ENCODE results near the gene EEA1.

EEA1 gene

DNA sequence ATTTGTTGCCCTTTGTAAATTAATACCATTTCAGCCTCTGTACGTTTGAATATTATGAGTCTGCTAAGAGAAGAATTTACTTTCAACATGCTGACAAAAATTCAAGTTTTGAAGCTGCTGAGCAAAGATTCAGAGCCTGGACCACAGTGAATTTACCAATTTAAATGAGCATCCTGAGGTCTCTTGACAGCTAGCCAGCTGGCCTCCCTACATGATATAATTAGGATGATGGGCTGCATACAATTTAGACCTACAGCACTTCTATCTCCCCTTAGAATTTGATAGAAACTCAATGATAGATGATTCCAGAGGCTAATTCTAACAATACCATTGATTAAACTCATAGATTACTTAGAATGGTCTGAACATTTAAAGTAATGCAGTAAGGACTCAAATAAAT lies 10.0 kb upstream of the EEA1 start:
- DNase-seq (ENCODE audit: extremely low read depth in 1 of 2, low read depth in 1 of 2) = no peak

DNA sequence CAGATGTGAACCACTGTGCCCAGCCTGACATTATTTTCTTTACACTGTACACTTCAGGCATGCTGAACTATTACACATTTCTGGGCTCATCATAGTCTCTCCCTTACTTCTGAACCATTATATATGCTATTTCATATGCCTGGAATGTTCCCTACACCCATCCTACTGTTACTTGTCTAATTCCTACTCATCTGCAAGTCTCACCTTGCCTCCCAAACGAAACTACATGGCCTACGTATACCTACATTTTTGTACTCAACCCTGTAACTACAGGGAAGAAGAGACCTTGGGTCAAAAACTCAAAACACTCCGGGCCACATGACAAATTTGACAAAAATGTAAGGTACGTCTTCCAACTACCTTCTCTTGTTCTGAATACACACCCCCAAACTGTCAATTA lies 9.5 kb upstream of the EEA1 start:
- DNase-seq (ENCODE audit: extremely low read depth in 1 of 2, low read depth in 1 of 2) = no peak

DNA sequence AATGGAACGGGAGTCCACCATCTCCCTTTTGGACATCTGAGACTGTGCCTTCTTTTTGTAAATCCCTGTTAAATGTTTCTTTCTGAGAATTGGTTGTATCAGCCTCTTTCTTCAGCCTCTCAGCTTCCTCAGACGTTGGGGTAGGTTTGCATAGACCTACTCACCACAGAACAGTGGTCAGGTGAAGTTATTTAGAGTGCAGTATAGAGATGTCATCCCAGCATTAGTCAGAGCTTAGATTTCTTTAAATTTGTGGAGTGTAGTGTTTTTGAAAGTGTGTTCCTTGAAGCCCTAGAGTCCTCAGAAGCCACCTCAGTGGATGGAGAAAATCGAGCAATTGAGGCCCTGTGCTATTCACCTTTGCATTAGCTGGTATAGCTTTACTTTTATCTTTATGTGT lies 8.9 kb upstream of the EEA1 start:
- DNase-seq (ENCODE audit: extremely low read depth in 1 of 2, low read depth in 1 of 2) = no peak

DNA sequence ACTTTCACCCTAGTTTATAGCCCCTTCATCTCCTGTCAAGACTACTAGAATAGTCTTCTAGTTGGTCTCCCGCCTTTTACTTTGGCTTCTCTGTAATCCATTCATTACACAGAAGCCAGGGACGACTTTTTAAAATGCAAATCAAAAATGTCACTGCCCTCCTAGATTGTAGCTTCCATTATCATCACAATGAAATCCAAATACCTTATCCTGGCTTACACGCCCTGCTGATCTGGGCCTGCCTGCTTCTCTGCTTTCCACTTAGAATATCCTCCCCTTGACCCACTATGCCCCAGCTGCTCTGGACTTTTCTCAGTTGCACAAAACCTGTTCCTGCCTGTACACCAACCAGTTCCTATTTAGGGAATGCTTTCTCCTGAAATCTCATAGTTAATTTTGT lies 4.5 kb upstream of the EEA1 start:
- no peak for DNase-seq (ENCODE audit: extremely low read depth in 1 of 2, low read depth in 1 of 2)

DNA sequence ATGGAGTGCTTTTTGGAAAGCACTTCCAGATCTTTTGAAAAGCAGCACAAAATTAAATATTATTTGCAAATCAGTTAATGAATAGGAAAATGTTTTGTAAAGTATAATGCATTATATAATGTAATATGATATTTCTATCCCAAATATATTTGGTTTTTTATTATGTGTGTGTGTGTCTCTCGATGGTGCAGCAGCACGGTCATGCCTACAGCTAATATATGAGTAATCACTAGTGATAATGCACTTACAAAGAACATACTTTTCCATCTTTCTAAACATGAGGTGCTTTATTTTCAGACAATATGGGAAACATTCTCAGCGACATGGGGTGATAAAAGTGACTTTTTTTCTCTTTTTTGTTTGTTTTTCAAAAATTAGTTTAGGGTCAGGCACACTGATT lies 1.3 kb upstream of the EEA1 start:
- no peak for DNase-seq (ENCODE audit: extremely low read depth in 1 of 2, low read depth in 1 of 2)

DNA sequence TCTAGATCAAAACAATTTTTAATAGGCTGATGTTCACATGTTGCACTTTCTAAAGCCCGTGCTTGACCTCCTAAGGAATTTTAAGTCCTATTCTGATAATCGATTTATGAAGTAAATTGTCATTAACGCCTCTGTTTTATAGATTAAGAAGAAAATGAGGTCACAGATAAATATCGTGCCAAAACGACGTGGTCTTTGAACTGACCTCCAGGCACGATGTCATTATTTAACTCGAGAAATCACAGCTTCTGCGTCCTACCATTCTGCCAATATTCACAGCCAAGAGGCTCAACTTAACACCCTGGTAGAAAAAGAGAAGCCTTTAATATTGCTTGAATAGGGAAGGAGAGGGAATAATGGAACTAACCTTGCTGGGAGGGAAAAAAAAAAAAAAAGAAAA lies 888 bp upstream of the EEA1 start:
- DNase-seq (ENCODE audit: extremely low read depth in 1 of 2, low read depth in 1 of 2) = no peak

DNA sequence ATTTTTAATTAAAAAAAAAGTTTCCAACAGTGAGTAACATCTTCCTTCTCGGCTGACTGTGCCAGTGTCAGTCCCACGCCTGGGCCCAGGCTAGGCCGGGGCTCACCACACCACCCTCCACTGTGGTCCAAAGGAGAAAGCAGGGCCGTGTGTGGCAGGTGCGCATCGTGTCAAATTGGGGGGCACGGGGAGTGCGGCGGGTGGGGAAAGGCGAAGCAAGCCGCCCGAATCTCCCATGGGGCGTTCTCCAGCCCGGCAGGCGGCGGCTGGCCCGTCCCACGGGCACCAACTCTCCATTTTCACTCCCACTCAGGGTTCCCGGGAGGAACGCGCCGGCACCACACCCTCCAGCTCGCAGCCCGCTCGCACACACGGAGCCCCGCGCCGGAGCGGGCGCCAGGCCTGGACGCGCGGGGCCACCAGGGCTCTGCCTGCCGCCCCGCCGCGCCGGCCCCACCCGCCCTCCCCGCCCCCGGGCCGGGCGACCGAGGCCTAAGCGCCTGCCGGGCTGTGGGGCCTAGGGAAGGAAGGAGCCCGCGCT lies 604 bp downstream of the EEA1 start:
- DNase-seq (ENCODE audit: extremely low read depth in 1 of 2, low read depth in 1 of 2) = peak; percentile 27 to 53

DNA sequence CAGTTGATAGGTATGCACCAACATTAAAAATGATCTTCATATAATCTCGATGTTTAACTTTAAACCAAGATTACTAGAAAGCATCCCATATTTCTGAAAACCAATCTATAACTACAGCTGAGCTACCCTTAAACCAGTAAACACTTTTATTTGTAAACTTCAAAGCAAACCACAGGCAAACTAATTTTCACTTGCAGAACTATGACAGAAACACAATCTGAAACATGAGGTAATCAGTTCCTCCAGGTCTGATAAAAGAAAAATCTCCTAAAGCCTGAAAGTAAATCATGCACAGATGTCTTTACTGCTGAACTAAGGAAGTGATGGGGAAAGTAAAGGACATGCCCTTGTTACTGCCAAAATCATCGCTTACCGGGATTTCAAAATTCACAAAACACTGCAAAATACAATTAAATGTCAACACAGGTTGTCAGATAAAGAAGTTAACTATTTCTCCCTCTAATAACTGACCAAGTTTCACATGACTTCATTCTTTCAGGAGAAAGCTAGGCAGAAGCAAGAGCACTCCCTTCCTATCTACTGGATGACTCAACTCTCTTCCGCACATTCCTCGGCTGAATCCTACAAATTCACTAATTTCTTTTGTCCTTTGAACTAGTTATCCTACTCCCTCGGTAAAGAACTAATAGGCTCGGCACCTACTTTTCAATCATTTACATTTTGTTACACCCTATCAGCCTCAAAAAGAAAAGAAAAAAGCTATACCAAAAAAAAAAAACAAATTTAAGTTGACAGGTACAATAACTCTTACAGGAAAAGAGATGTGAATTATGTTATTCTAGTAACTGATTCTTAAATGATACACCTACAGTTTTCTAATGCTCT lies 1.4 kb downstream of the EEA1 start:
- no peak for DNase-seq (ENCODE audit: extremely low read depth in 1 of 2, low read depth in 1 of 2)

DNA sequence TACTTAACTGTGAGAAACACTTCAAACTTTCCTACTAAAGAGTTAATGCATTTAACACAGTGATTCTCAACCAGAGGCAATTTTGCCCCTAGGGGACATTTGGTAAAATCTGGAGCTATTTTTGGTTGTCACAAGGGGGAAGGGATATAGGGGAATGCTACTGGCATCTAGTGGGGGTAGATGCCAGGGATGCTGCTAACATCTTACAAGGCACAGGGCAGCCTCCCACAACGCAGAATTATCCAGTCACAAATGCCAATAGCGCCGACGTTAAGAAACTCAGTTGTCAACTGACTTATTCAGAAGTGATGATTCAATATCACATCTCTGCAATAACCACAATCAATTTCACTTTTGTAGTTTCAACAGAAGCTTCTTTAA lies 2.0 kb downstream of the EEA1 start:
- DNase-seq (ENCODE audit: extremely low read depth in 1 of 2, low read depth in 1 of 2) = peak in 1 of 2 donors; percentile 38

DNA sequence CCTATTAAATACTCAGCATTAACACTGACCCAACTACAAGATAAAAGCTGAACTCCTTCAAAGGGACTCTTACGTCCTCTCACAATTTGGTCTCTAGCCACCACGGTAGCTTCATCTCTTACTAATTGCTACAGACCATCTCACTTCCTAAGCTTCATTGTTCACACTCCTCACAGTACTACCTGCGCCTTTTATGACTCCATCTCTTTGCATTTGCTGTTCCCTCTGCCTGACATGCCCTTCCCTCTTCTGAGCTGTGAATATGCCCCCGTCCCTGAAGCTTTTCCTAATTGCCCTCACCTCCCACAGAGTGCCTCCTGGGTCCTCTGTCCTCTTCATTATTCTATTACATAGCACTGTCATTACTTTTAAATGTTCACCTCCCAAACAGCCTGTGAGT lies 2.5 kb downstream of the EEA1 start:
- DNase-seq (ENCODE audit: extremely low read depth in 1 of 2, low read depth in 1 of 2) = no peak

DNA sequence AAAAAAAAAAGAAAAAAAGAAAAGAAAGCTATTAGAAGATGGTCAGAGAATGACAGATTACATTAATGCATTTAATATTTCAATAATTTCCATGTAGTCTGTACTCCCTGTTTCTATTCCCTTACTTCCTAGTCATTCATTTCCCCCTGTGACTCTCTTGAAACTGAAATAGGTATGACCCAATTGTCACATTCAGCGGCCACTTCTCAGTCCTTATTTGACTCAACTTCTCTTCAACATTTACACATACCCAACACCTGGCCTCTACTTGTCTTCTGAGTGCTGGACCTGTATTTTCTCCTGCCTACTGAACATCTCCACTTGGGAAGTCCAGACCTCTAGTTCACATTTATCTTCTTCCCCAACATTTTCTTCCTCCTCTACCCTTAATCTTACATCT lies 7.2 kb downstream of the EEA1 start:
- no peak for DNase-seq (ENCODE audit: extremely low read depth in 1 of 2, low read depth in 1 of 2)

DNA sequence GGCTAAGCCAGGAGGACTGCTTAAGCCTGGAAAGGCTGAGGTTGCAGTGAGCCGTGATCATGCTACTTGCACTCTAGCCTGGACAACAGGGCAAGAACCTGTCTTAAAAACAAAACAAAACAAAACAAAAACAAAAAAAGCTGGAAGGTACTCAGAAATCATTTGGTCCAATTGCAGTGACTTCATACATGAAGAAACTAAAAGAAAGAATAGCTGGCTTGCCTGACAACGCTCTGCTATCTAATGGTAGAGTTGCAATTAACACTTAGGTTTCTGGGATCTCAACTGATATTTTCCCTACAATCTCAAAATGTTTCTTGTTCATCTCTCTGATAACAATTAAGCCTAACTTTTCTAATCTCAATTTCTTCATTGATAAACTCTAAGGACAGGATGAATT lies 13.7 kb downstream of the EEA1 start:
- DNase-seq (ENCODE audit: extremely low read depth in 1 of 2, low read depth in 1 of 2) = no peak

DNA sequence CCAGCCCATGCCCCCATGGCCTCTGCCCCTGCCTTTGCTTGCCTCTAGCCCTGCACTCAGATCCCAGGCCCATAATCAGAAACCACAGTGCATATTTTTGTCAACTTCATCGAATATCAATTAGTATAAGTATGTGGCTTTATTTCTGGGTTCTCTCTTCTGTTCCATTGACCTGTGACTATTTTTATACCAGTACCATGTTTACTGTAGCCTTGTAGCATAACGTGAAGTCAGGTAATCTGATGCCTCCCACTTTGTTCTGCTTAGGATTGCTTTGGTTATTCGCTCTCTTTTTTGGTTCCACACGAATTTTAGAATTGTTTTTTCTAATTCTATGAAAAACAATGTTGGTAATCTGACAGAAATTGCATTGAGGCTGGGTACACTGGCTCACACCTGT lies 14.9 kb downstream of the EEA1 start:
- DNase-seq (ENCODE audit: extremely low read depth in 1 of 2, low read depth in 1 of 2) = no peak

DNA sequence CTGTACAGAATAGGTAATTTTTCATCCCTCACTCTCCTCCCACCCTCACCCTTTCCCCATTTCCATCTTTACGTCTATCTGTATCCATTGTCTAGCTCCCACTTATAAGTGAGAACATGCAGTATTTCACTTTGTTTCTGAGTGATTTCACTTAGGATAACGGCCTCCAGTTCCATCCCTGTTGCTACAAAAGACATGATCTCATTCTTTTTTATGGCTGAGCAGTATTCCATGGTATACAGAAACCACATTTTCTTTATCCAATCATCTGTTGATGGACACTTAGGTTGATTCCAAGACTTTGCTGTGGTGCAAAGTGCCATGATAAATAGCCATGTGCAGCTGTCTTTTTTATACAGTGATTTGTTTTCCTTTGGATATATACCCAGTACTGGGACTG lies 16.4 kb downstream of the EEA1 start:
- DNase-seq (ENCODE audit: extremely low read depth in 1 of 2, low read depth in 1 of 2) = no peak

DNA sequence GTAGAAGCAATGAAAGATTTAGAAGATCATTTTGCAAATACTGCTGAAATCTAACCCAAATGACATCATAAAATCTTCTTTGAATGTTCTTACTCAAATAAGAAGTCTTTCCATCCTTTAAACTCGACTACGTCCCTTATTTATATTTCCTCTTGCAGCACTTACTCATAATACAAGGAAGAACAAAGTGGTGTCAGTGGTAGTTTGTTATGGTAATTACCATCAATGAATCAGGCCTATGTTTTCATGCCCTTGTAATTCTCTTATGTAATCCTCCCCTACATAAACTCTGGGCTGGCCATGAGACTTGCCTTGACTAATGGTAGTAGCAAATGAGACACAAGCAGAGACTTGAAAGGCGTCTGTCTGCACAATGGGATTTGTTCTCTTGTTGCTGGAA lies 17.0 kb downstream of the EEA1 start:
- no peak for DNase-seq (ENCODE audit: extremely low read depth in 1 of 2, low read depth in 1 of 2)

DNA sequence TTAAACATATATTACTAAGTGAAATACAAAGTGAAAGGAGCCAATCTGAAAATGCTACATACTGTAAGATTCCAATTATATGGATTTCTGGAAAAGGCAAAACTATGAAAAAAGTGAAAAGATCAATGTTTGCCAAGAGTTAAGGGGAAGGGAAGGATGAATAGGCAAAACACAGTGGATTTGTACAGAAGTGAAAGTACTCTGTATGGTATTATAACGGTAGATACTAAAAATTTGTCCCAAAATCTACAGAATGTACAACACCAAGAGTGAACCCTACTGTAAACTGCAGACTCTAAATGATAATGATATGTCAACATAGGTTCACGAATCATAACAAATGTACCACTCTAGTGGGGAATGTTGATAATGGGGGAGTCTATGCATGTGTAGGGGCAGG lies 17.8 kb downstream of the EEA1 start:
- DNase-seq (ENCODE audit: extremely low read depth in 1 of 2, low read depth in 1 of 2) = no peak

DNA sequence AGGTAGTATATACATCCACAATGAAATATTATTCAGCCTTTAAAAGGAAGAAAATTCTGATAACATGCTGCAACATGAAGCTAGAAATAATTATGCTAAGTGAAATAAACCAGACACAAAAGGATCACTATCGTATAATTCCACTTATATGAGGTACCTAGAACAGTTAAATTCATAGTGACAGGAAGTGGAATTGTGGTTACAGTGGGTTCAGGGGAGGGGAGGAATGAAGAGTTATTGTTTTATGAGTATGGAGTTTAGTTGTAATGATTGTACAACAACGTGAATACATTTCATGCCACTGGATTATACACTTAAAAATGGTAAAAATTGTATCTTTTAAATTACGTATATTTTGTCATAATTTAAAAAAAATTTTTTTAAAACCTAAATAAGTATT lies 21.0 kb downstream of the EEA1 start:
- DNase-seq (ENCODE audit: extremely low read depth in 1 of 2, low read depth in 1 of 2) = no peak

DNA sequence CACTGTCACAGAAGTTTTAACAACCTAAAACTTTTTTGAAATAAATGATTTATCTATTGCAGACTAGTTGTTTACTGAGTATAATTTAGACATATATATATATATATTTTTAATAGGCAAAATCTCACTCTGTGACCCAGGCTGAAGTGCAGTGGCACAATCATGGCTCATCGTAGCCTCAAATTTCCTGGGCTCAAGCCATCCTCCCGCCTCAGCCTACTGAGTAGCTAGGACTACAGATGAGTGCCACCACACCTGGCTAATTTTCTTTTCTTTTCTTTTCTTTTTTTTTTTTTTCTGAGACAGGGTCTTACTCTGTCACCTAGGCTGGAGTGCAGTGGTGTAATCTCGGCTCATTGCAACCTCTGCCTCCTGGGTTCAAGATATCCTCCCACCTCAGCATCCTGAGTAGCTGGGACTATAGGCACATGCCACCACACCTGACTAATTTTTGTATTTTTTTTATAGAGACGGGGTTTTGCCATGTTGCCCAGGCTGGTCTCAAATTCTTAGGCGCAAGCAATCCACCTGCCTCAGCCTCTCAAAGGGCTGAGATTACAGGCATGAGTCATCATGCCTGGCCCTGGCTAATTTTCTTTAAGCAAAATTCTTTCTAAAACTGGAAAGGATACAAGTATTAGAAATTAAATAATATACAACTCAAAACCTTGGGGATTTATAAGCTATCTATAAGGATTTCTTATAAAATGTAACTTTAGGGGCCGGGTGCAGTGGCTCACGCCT lies 23.1 kb downstream of the EEA1 start:
- no peak for DNase-seq (ENCODE audit: extremely low read depth in 1 of 2, low read depth in 1 of 2)

DNA sequence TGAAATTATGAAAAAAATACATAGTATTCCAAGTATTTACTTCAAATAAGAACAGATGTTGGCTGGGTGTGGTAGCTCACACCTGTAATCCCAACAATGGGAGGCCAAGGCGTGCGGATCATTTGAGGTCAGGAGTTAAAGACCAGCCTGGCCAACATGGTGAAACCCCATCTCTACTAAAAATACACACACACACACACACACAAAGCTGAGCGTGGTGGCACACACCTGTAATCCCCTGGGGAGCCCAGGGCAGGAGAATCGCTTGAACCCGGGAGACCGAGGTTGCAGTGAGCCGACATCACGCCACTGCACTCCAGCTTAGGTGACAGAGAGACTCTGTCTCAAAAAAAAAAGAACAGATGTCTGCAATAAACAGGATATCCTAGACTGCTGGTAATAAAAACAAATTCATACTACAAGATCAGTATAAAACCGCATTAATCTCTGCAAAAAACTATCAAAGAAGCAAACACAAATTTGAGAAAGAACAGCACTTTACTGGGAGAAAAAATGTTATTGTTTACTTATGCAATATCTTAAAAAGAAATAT lies 23.8 kb downstream of the EEA1 start:
- DNase-seq (ENCODE audit: extremely low read depth in 1 of 2, low read depth in 1 of 2) = no peak

DNA sequence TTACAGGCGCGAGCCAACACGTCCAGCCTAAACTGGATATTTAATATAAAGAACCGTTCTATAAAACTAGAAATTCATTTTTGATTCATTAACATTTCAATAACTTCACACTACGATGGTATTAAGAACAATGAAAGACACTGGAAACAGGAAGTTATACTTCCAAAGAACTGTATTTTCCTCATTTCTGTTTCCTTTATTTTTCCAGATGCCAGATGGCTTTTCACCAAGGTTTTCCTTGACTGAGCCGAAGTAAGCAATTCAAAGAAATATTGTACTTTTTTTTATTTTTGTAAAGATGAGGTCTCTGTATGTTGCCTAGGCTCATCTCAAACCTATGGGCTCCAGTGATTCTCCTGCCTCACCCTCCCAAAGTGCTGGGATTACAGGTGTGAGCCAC lies 28.2 kb downstream of the EEA1 start:
- DNase-seq (ENCODE audit: extremely low read depth in 1 of 2, low read depth in 1 of 2) = no peak

DNA sequence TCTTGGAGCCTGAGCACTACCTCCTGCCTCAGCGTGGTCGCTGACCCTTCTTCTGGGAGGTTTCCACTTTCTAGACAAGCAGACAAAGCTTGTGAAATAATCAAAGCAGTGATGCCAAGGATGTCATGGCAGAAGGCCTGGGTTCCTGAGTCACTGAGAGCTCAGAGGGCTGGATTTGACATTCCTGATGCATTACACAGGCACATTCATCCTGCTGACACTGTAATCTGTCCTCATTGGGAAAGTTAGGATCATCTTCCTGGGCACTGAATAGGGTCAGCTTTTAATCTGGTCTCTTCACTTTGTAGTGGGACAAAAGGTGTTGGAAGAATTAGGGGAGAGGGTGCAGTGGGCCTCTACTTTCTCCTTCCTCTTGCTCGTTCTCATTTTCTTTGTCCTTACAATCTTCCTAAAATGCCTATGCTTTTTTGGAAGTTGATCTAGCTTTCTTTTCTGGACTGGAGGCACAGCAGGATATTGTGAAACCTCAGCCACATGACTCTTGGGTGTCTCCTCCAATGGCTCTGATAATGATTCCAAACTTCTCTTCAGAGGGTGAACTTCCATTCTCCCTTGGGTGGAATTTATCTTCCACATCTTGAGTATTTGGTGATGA lies 29.6 kb downstream of the EEA1 start:
- no peak for DNase-seq (ENCODE audit: extremely low read depth in 1 of 2, low read depth in 1 of 2)

DNA sequence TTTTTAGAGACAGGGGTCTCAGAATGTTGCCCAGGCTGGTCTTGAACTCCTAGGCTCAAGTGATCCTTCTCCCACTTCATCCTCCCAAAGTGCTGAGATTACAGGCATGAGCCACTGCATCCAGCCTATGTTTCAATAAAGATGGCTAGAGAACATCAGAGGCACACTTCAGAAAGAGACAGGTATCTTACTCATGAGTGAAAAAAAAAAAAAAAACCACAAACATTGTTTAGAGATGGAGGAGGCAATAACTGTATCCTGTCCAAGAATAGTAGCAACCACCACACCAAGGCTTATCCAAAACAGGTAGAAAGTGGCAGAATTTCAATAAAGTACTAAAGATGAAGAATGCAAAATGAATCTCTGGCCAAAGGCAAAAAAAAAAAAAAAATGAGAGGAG lies 30.3 kb downstream of the EEA1 start:
- DNase-seq (ENCODE audit: extremely low read depth in 1 of 2, low read depth in 1 of 2) = no peak

Measured in stimulated activated CD8-positive, alpha-beta memory T cell treated with anti-CD3 and anti-CD28 coated beads, Interleukin-7, amount 100 ng/mL, for 48 hours (primary cell).